ENCODE measurements around the gene MAG.

DNA sequence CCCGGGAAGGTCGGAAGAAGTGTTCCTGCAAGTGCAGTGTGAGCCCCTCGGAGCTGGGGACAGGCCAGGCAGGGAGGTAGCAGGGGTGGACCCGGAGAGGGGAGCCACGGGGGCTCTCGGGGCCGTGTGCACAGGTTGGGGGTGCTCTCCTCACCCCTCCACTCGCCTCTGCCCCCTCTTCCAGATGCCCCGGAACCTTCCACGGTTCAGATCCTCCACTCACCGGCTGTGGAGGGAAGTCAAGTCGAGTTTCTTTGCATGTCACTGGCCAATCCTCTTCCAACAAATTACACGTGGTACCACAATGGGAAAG lies 46.0 kb downstream of the MAG start:
- TF ChIP-seq SIN3A (IDR thresholded peaks at IDR 0.05; ENCODE audit: borderline replicate concordance, insufficient read depth, low read length): no peak
- no peak for TF ChIP-seq POLR2AphosphoS5 (IDR thresholded peaks at IDR 0.05; ENCODE audit: low read depth, low read length)
- TF ChIP-seq FOXP2 (optimal IDR thresholded peaks at IDR 0.05; ENCODE audit: borderline replicate concordance, extremely low read depth, extremely low read length, insufficient read depth): no peak

Data from PFSK-1 (cell line).